DND-41 (cell line): Measurements from ENCODE around the gene RAPH1.

Source experiments
- EZH2 ChIP-seq: IDR thresholded peaks from 3 replicates; pipeline ENCODE4 v1.6.1; 2012; ENCODE audit warnings: borderline replicate concordance, low read depth, mild to moderate bottlenecking, moderate library complexity, low read length, inconsistent platforms; ENCODE audit not compliant: severe bottlenecking
- TF ChIP-seq, protein P1 (sequence below): IDR thresholded peaks from 2 replicates; pipeline ENCODE4 v1.5.1; 2012; ENCODE audit warnings: borderline replicate concordance, low read length, moderate library complexity, mild to moderate bottlenecking; ENCODE audit not compliant: poor library complexity, severe bottlenecking; ENCODE audit errors: extremely low read depth

DNA sequence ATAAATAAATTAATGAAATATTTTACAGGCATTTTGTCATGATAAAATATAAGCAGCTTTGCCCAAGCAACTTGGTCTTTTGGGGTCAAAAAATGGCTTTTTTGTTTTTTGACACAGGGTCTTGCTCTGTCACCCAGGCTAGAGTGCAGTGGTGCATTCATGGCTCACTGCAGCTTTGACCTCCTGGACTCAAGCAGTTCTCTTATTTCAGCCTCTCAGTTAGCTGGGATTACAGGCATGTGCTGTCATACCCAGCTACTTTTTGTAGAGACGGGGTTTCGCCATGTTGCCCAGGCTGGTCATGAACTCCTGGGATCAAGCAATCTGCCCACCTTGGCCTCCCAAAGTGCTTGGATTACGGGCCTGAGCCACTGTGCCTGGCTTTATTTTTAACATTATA is 155.9 kb downstream of the RAPH1 start:
- TF ChIP-seq, protein P1, sequence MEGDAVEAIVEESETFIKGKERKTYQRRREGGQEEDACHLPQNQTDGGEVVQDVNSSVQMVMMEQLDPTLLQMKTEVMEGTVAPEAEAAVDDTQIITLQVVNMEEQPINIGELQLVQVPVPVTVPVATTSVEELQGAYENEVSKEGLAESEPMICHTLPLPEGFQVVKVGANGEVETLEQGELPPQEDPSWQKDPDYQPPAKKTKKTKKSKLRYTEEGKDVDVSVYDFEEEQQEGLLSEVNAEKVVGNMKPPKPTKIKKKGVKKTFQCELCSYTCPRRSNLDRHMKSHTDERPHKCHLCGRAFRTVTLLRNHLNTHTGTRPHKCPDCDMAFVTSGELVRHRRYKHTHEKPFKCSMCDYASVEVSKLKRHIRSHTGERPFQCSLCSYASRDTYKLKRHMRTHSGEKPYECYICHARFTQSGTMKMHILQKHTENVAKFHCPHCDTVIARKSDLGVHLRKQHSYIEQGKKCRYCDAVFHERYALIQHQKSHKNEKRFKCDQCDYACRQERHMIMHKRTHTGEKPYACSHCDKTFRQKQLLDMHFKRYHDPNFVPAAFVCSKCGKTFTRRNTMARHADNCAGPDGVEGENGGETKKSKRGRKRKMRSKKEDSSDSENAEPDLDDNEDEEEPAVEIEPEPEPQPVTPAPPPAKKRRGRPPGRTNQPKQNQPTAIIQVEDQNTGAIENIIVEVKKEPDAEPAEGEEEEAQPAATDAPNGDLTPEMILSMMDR = no peak
- no peak for TF ChIP-seq EZH2
